ENCODE results near the gene TRAF3IP1.

Gene TRAF3IP1

GRCh38 chr2:238448031-238448955 lies 128.0 kb downstream of the TRAF3IP1 start:
- DNase-seq (ENCODE audit: low read depth in 2 of 2), result no peak

- no peak for DNase-seq (ENCODE audit: low read depth in 2 of 2)
Measured at GRCh38 chr2:238449241-238449640, 128.9 kb downstream of the TRAF3IP1 start.

- DNase-seq (ENCODE audit: low read depth in 2 of 2), result no peak
Measured at GRCh38 chr2:238449909-238450417, 129.6 kb downstream of the TRAF3IP1 start.

- no peak for DNase-seq (ENCODE audit: low read depth in 2 of 2)
Measured at GRCh38 chr2:238450440-238450861, 130.1 kb downstream of the TRAF3IP1 start.
